GM06990 (cell line): Measurements from ENCODE around the gene TMEM255B.

Experiments used
- DNase-seq: peaks from one replicate; pipeline ENCODE4 v3.0.0-alpha.2; 2011; ENCODE audit not compliant: insufficient read length; ENCODE audit errors: extremely low read depth
- H3K27me3 ChIP-seq: replicated peaks from 2 replicates; pipeline ENCODE4 v1.6.0; 2011; ENCODE audit warnings: low read length; ENCODE audit not compliant: control insufficient read depth, insufficient read depth
- H3K36me3 ChIP-seq: 2 replicates; pipeline ENCODE4 v1.5.1; 2011; ENCODE audit warnings: low read length; ENCODE audit not compliant: control insufficient read depth, insufficient read depth
- H3K4me3 ChIP-seq: replicated peaks from 2 replicates; pipeline ENCODE4 v1.5.1; 2011; ENCODE audit warnings: low read depth, mild to moderate bottlenecking, control low read depth, low read length
- TF ChIP-seq, protein P1 (sequence below): IDR thresholded peaks from 2 replicates; pipeline ENCODE4 v1.5.1; 2011; ENCODE audit warnings: low read length, control low read depth, mild to moderate bottlenecking, inconsistent platforms; ENCODE audit not compliant: insufficient read depth, poor library complexity, severe bottlenecking

Gene TMEM255B

DNA sequence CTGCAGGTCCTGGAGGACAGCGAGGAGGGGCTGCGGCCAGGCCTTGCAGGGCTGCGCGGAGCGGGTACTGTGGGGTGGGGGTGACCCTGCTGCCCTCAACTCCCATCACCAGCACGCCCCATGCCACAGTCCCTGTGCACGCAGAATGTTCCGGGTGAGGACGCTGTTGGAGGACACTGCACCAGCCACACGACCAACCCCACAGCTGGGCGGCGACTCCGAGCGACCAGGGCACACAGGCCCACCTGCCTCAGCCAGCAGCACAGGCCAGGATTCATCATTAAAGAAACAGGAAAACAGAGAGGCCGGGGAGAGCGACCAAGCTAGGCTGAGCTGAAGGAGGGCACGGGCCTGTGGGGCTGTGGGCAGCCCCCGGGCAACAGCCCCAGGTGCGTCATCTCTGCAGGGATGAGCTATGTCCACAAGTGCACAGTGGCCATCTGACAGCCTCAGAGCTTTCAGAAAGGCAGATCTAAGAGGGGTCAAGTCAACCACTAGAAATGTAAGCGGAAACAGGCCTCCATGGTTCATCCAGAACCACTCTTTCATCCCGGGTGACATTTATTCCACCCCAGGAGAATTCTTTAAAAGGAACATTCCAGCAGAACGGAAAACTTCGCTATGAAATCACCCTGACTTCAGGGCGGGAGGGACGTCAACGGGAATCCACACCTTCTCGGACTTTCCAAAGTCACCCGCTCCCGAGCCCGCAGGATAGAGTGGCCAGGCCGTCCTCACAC, 103.3 kb downstream of the TMEM255B start:
- Histone ChIP-seq H3K36me3 (no peaks in the 10 kb centered on the region), H3K4me3 (peak overlapping the region; percentile 52), H3K27me3 (peaks cover 2% of the 10 kb centered on the region)
- DNase-seq: no peak
- TF ChIP-seq, protein P1, sequence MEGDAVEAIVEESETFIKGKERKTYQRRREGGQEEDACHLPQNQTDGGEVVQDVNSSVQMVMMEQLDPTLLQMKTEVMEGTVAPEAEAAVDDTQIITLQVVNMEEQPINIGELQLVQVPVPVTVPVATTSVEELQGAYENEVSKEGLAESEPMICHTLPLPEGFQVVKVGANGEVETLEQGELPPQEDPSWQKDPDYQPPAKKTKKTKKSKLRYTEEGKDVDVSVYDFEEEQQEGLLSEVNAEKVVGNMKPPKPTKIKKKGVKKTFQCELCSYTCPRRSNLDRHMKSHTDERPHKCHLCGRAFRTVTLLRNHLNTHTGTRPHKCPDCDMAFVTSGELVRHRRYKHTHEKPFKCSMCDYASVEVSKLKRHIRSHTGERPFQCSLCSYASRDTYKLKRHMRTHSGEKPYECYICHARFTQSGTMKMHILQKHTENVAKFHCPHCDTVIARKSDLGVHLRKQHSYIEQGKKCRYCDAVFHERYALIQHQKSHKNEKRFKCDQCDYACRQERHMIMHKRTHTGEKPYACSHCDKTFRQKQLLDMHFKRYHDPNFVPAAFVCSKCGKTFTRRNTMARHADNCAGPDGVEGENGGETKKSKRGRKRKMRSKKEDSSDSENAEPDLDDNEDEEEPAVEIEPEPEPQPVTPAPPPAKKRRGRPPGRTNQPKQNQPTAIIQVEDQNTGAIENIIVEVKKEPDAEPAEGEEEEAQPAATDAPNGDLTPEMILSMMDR: no peak

DNA sequence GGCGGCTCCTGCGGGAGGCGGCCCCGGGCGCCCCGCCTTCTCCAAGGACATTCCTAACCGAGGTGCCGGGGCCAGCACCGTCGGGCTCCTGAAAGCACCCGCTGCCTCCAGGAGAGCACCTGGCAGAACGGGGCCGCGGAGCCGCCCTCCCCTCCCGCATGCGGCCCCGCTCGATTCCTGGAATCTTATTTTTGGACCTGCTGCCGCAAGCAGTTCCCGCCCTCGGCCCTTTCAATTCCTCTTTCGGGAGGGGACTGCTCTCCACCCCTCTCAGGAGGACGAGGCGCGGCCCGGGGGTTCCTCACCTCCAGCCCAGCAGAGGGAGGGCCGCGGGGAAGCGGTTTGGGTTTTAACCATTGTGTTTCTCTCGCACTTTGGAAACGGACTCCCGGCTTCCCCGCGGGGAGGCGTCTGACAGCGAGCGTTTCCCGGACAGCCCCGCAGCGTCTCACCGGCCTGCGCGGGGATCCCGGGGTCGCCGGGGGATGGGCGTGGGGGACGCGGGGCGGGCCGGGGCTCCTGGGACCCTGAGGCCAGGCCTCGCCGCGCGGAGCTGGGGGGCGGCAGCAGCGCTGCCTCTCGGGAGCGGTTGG, 104.0 kb downstream of the TMEM255B start:
- DNase-seq: no peak
- peaks cover 2% of the 10 kb centered on the region for H3K27me3 ChIP-seq
- H3K36me3 ChIP-seq: no peaks in the 10 kb centered on the region
- TF ChIP-seq, protein P1: no peak
- peak overlapping the region; percentile 52 for H3K4me3 ChIP-seq

DNA sequence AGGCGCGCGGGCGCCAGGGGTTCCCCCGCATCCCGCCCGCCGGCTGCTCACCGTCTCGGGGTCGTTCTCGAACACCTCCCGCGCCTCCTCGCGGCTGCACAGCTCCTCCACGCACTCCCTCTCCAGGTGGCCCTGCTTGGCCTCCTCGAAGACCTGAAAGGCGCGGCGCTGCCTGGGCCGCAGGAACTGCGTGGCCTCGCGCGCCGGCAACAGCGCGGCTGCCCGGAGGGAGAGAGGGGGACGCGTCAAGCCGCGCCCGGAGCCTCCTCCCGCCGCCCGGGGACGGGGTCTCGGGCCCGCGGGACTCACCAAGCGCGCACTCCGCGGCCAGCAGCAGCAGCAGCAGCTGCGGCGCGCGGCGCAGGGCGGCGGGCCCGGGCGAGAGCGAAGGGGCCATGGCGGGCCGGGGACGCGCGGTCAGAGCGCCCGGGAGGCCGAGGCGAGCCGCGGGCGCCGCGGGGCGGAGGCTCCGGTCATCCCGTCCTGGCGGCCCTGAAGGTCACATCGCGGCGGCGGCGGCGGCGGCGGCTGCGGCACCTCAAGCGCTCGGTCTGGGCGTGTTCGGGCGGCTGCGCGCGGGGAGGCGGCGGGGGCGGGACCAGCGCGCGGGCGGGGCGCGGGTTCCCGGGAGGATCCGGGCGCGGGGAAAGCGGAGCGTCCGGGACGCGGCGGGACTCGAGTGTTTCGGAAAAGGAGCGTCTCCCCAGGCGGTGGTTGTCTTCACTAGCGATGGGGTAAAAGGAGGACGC, 104.7 kb downstream of the TMEM255B start, which contains the start of gene GAS6:
TSS of gene GAS6 (minus strand) at position 553 of the 749 bp plus-strand sequence. CDS start at position 397, 156 bp downstream.
- DNase-seq: no peak
- Histone ChIP-seq H3K27me3 (peaks cover 2% of the 10 kb centered on the region), H3K4me3 (peak within 1 kb of the TSS; percentile 52), H3K36me3 (no peaks in the 10 kb centered on the region)
- TF ChIP-seq, protein P1: no peak

DNA sequence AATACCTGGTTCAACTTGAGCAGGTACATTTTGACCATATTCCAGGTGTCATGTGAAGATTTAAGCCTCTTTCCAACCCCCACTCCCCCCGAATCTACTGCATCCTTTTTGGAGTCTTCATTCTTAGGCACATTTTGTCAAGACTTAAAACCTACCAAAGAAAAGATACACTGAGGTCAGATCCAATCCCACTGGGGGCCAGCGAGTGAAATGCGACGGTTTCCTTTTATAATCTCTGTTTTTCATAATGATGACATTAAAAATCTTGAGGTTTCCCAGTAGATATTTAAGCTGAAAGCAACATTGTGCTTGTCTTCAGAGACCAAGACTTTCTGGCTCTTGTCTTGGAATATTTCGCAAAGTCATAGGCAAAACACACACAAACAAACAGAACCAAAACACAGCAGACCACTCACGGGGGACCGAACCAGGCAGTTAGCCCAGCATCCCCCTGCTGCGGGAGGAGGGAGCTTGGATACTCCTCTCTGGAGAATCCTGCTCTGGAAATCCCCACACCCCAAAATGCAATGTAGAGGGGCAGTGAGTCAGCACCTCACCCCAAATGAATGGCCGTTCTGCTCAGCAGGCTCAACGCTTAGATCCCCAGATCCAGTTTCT, 105.4 kb downstream of the TMEM255B start:
- TF ChIP-seq, protein P1: no peak
- H3K36me3 ChIP-seq: no peaks in the 10 kb centered on the region
- H3K27me3 ChIP-seq: peaks cover 2% of the 10 kb centered on the region
- H3K4me3 ChIP-seq: peak overlapping the region; percentile 32
- no peak for DNase-seq

DNA sequence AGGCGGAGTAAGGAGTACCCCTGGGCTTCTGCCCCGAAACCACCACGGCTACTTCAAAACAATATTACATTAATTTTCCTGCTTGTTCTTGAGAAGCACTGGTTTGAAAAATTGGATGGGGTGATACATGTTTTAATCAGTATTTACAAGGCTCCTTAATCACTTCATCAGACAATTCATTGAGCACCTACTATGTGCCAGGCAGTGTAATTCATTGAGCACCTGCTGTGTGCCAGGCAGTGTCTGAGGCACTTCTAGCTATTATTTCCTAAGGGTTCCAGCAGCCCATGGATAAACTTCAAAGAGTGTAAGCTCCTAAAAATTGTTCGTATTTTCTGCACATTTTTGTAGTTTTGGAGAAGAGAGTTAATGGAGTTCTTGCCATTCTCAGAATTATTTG, 106.4 kb downstream of the TMEM255B start:
- DNase-seq: no peak
- TF ChIP-seq, protein P1: no peak
- no peaks in the 10 kb centered on the region for H3K36me3 ChIP-seq
- peaks cover 2% of the 10 kb centered on the region for H3K27me3 ChIP-seq
- no peak overlapping the region for H3K4me3 ChIP-seq
